HG02970 (cell line): ENCODE data around the gene ITGB8.
A peak's percentile ranks its signal among the peaks of the same experiment; 100 is the strongest.

Source experiments
- ATAC-seq: cut with Tn5 transposase; IDR thresholded peaks from one replicate; pipeline ENCODE4 v1.9.1; 2021; ENCODE audit warnings: mild to moderate bottlenecking, moderate library complexity, moderate number of reproducible peaks; ENCODE audit not compliant: unreplicated experiment, low FRiP score

Gene ITGB8

GRCh38 chr7:20307119-20307518 lies 23.6 kb upstream of the ITGB8 start:
- ATAC-seq: peak; percentile 82

- no peak for ATAC-seq
These were observed 22.8 kb upstream of the ITGB8 start for GRCh38 chr7:20307901-20308300.

- ATAC-seq: no peak
These were observed 20.4 kb upstream of the ITGB8 start for GRCh38 chr7:20310301-20310700.

- no peak for ATAC-seq
These were observed 19.5 kb upstream of the ITGB8 start for GRCh38 chr7:20310963-20311742.

- no peak for ATAC-seq
These were observed 19.0 kb upstream of the ITGB8 start for GRCh38 chr7:20311743-20312042.

- ATAC-seq: no peak
These were observed 18.1 kb upstream of the ITGB8 start for GRCh38 chr7:20312562-20312961.

GRCh38 chr7:20313626-20314025 lies 17.1 kb upstream of the ITGB8 start:
- ATAC-seq: no peak

GRCh38 chr7:20314198-20314597 lies 16.5 kb upstream of the ITGB8 start:
- no peak for ATAC-seq

- no peak for ATAC-seq
These were observed 14.0 kb upstream of the ITGB8 start for GRCh38 chr7:20316706-20317105.

GRCh38 chr7:20317413-20317812 lies 13.3 kb upstream of the ITGB8 start:
- no peak for ATAC-seq

GRCh38 chr7:20318933-20319332 lies 11.8 kb upstream of the ITGB8 start:
- ATAC-seq: no peak

- no peak for ATAC-seq
These were observed 10.4 kb upstream of the ITGB8 start for GRCh38 chr7:20320322-20320721.

GRCh38 chr7:20320786-20321185 lies 9.9 kb upstream of the ITGB8 start:
- ATAC-seq: no peak

GRCh38 chr7:20323595-20323994 lies 7.1 kb upstream of the ITGB8 start:
- no peak for ATAC-seq

GRCh38 chr7:20326342-20326741 lies 4.4 kb upstream of the ITGB8 start:
- ATAC-seq: no peak

- no peak for ATAC-seq
These were observed 3.6 kb upstream of the ITGB8 start for GRCh38 chr7:20327055-20327454.

- ATAC-seq: no peak
These were observed 2.7 kb upstream of the ITGB8 start for GRCh38 chr7:20328027-20328426.

GRCh38 chr7:20328692-20329091 lies 2.0 kb upstream of the ITGB8 start:
- no peak for ATAC-seq

- peak; percentile 45 for ATAC-seq
These were observed 1.1 kb upstream of the ITGB8 start for GRCh38 chr7:20329389-20330238.

GRCh38 chr7:20330928-20331909 lies 519 bp downstream of the ITGB8 start:
- ATAC-seq: peak; percentile 19
